GM12891 (cell line): ENCODE data around the gene FHIT.

Experiments used
- DNase-seq: peaks from one replicate; pipeline ENCODE4 v3.0.0; 2011; ENCODE audit warnings: low spot score; ENCODE audit not compliant: insufficient read length
- FAIRE-seq: peaks from 2 replicates; lab custom pipeline; 2011; peaks lifted over from hg19 to GRCh38; lab: Jason Lieb, UNC
- PAX5 ChIP-seq: IDR thresholded peaks from 2 replicates; pipeline ENCODE4 v1.6.1; 2011; ENCODE audit warnings: low read length, moderate library complexity, mild to moderate bottlenecking; ENCODE audit not compliant: insufficient read depth, severe bottlenecking
- POLR2A ChIP-seq: IDR thresholded peaks from 2 replicates; pipeline ENCODE4 v1.6.1; 2011; ENCODE audit warnings: low read depth, low read length, control low read depth
- POLR2AphosphoS5 ChIP-seq: IDR thresholded peaks from 2 replicates; pipeline ENCODE4 v1.6.1; 2011; ENCODE audit warnings: low read depth, low read length, control low read depth
- POU2F2 ChIP-seq: IDR thresholded peaks from 2 replicates; pipeline ENCODE4 v1.6.1; 2011; ENCODE audit warnings: low read depth, mild to moderate bottlenecking, control low read depth, low read length, moderate library complexity
- SPI1 ChIP-seq: IDR thresholded peaks from 2 replicates; pipeline ENCODE4 v1.6.1; 2011; ENCODE audit warnings: low read depth, low read length, control low read depth
- TAF1 ChIP-seq: IDR thresholded peaks from 2 replicates; pipeline ENCODE4 v1.6.1; 2011; ENCODE audit warnings: low read depth, low read length, control low read depth

FHIT gene

GRCh38 chr3:59733041-59733809 lies 1518.0 kb downstream of the FHIT start:
- no peak for FAIRE-seq
- DNase-seq: no peak
- TF ChIP-seq POLR2A (no peak), PAX5 (no peak), POU2F2 (no peak), SPI1 (no peak), TAF1 (no peak), POLR2AphosphoS5 (no peak)

GRCh38 chr3:59731943-59732342 lies 1519.3 kb downstream of the FHIT start:
- DNase-seq: no peak
- no peak for TF ChIP-seq PAX5
- TF ChIP-seq TAF1: no peak
- TF ChIP-seq SPI1: 0 out of 2 replicates have a peak, but pooled peaks have one; percentile 26
- peak; percentile 60 for FAIRE-seq

GRCh38 chr3:59730591-59730990 lies 1520.7 kb downstream of the FHIT start:
- no peak for FAIRE-seq
- TF ChIP-seq PAX5 (no peak), TAF1 (no peak), POLR2AphosphoS5 (no peak), POU2F2 (no peak), POLR2A (no peak), SPI1 (no peak)
- no peak for DNase-seq

- no peak for TF ChIP-seq PAX5
- TF ChIP-seq POU2F2: no peak
- TF ChIP-seq POLR2AphosphoS5: no peak
- no peak for TF ChIP-seq POLR2A
- no peak for TF ChIP-seq SPI1
- TF ChIP-seq TAF1: no peak
- FAIRE-seq (no peak), DNase-seq (no peak)
Measured at GRCh38 chr3:59728587-59728908, 1522.7 kb downstream of the FHIT start.

- TF ChIP-seq POLR2AphosphoS5 (no peak), PAX5 (no peak), POLR2A (no peak), POU2F2 (no peak), SPI1 (no peak), TAF1 (no peak)
- FAIRE-seq (no peak), DNase-seq (no peak)
Measured at GRCh38 chr3:59727902-59728586, 1523.2 kb downstream of the FHIT start.

GRCh38 chr3:59726279-59726678 lies 1525.0 kb downstream of the FHIT start:
- no peak for DNase-seq
- TF ChIP-seq POLR2AphosphoS5 (no peak), TAF1 (no peak), POLR2A (no peak), SPI1 (no peak), POU2F2 (no peak), PAX5 (no peak)
- peak; percentile 28 for FAIRE-seq

- no peak for DNase-seq
- no peak for TF ChIP-seq POLR2AphosphoS5
- no peak for FAIRE-seq
Measured at GRCh38 chr3:59717679-59718205, 1533.5 kb downstream of the FHIT start.

GRCh38 chr3:59714066-59714465 lies 1537.2 kb downstream of the FHIT start:
- TF ChIP-seq SPI1 (no peak), POU2F2 (no peak), POLR2AphosphoS5 (no peak), PAX5 (no peak), TAF1 (no peak), POLR2A (no peak)
- DNase-seq (no peak), FAIRE-seq (no peak)

- FAIRE-seq (no peak), DNase-seq (no peak)
- no peak for TF ChIP-seq TAF1
- TF ChIP-seq POLR2AphosphoS5: no peak
- TF ChIP-seq PAX5: no peak
- no peak for TF ChIP-seq POU2F2
- no peak for TF ChIP-seq SPI1
- no peak for TF ChIP-seq POLR2A
Measured at GRCh38 chr3:59710554-59710953, 1540.7 kb downstream of the FHIT start.

GRCh38 chr3:59709702-59710553 lies 1541.3 kb downstream of the FHIT start:
- FAIRE-seq (no peak), DNase-seq (no peak)
- TF ChIP-seq POLR2A (no peak), SPI1 (no peak), POLR2AphosphoS5 (no peak), POU2F2 (no peak), PAX5 (no peak), TAF1 (no peak)
